Memory B cell (primary cell): ENCODE measurements around the gene CBFB.
A peak's percentile ranks its signal among the peaks of the same experiment; 100 is the strongest.

Source experiments
- ATAC-seq: fragments of 150-1000 bp; cut with Tn5 transposase; 2 replicates; pipeline ENCODE4 v1.10.0; 2021; ENCODE audit warnings: low read depth, mild to moderate bottlenecking, moderate library complexity
- DNase-seq, 2 donors: peaks; one replicate each; pipeline ENCODE4 v3.0.0; 2022; ENCODE audit warnings: low spot score in 2 of 2
- H3K27ac Mint-ChIP-seq: one replicate; pipeline ENCODE4 v1.8.0; 2022; ENCODE audit warnings: mild to moderate bottlenecking, moderate library complexity, mixed read lengths
- H3K27me3 Mint-ChIP-seq: one replicate; pipeline ENCODE4 v1.8.0; 2022; ENCODE audit warnings: mixed read lengths
- H3K36me3 Mint-ChIP-seq: one replicate; pipeline ENCODE4 v1.8.0; 2022; ENCODE audit warnings: mild to moderate bottlenecking, mixed read lengths
- H3K4me1 Mint-ChIP-seq: one replicate; pipeline ENCODE4 v1.8.0; 2022; ENCODE audit warnings: mixed read lengths
- H3K4me3 Mint-ChIP-seq: one replicate; pipeline ENCODE4 v1.8.0; 2022; ENCODE audit warnings: mild to moderate bottlenecking, moderate library complexity, mixed read lengths
- H3K9me3 Mint-ChIP-seq: one replicate; pipeline ENCODE4 v1.8.0; 2022; ENCODE audit warnings: mixed read lengths

The CBFB gene

GRCh38 chr16:67150047-67150832 is 121.3 kb downstream of the CBFB start:
- Mint-ChIP-seq H3K4me3 (peak overlapping the region; percentile 71), H3K27me3 (peaks cover 14% of the 10 kb centered on the region), H3K9me3 (no peaks in the 10 kb centered on the region), H3K4me1 (peaks cover 11% of the 10 kb centered on the region), H3K36me3 (peaks cover 29% of the 10 kb centered on the region), H3K27ac (no peak overlapping the region)
- DNase-seq (peak in 1 of 2 donors; percentile 35), ATAC-seq (peak; percentile 65)
